HCT116 (cell line): ENCODE results near the gene KIRREL3. TPM values are rescaled to one million over a fixed set of nuclear protein-coding genes. Genes with fewer than 3 reads are reported as not detected.

Experiments
- ATAC-seq: fragments of 200-7000 bp; cut with Tn5 transposase; 2 replicates; pipeline ENCODE4 v1.9.1; 2020; ENCODE audit warnings: mild to moderate bottlenecking, moderate library complexity
- BruUV-seq: library from RNA; stranded (reverse); fragments of 400-500 nt; replicated peaks from 2 replicates; lab custom pipeline; 2021; lab: Mats Ljungman, UMichigan
- CTCF ChIA-PET: fragments of 300-600 bp; sonication (Branson Sonifier 250); formaldehyde crosslinking; loops from one replicate; lab custom pipeline; 2021; ENCODE audit warnings: antibody characterized with exemption; lab: Charles Lee
- POLR2A ChIA-PET: fragments of 300-600, 350-600 bp; sonication (Branson Sonifier 250); formaldehyde crosslinking; loops from one replicate; lab custom pipeline; 2021; ENCODE audit warnings: antibody characterized with exemption; lab: Charles Lee
- RAD21 ChIA-PET, 2 experiments: fragments of 300-600 bp; sonication (Branson Sonifier 250); formaldehyde crosslinking; loops; one replicate each; lab custom pipeline; 2023; ENCODE audit warnings: low total read pairs in 2 of 2; ENCODE audit not compliant: uncharacterized antibody in 2 of 2, unreplicated experiment in 2 of 2, low non-redundant PET in 1 of 2; lab: Charles Lee
- DNase-seq: peaks from one replicate; pipeline ENCODE4 v3.0.0-alpha.2; 2010; ENCODE audit warnings: low read depth, low spot score
- H2AFZ ChIP-seq: fragments of 200-600 bp; shearing (Covaris generic), sonication (generic); 2 replicates; pipeline ENCODE4 v1.6.1; 2017; ENCODE audit warnings: low read depth, mixed run types, mixed read lengths, antibody characterized with exemption, low read length; ENCODE audit not compliant: poor library complexity, severe bottlenecking
- H3K27ac ChIP-seq: 2 replicates; pipeline ENCODE4 v1.5.1; 2012; ENCODE audit warnings: low read depth, low read length
- H3K27me3 ChIP-seq: fragments of 200-600 bp; sonication (generic); 2 replicates; pipeline ENCODE4 v1.6.1; 2016; ENCODE audit warnings: mixed run types, low read length, mixed read lengths; ENCODE audit not compliant: insufficient read depth
- H3K36me3 ChIP-seq, 2 experiments: fragments of 200-500 bp in 1 of 2; fragments of 200-600 bp in 1 of 2; sonication (Bioruptor generic) in 1 of 2; sonication (generic) in 1 of 2; 2 replicates each; pipeline versions ENCODE4 v1.5.1 to v1.6.1; 2014 to 2016; ENCODE audit warnings: low read length in 2 of 2, inconsistent platforms in 1 of 2, mixed read lengths in 1 of 2, mixed run types in 1 of 2; ENCODE audit not compliant: insufficient read depth in 2 of 2, control insufficient read depth in 1 of 2
- H3K4me1 ChIP-seq, 2 experiments: fragments of 200-600 bp in 1 of 2; sonication (generic) in 1 of 2; 2 replicates each; pipeline versions ENCODE4 v1.5.1 to v1.6.1; 2012 to 2017; ENCODE audit warnings: low read length in 2 of 2, inconsistent platforms in 1 of 2, mild to moderate bottlenecking in 1 of 2, mixed read lengths in 1 of 2, mixed run types in 1 of 2, moderate library complexity in 1 of 2; ENCODE audit not compliant: insufficient read depth in 2 of 2, control insufficient read depth in 1 of 2
- H3K4me2 ChIP-seq: fragments of 200-600 bp; sonication (generic); 2 replicates; pipeline ENCODE4 v1.6.1; 2017; ENCODE audit warnings: mixed run types, low read length, mixed read lengths
- H3K4me3 ChIP-seq, 2 experiments: fragments of 200-600 bp in 1 of 2; sonication (generic) in 1 of 2; replicated peaks in 1 of 2; 2 replicates each; pipeline ENCODE4 v1.5.1; 2011 to 2016; ENCODE audit warnings: low read length in 2 of 2, control low read depth in 1 of 2, low read depth in 1 of 2, mild to moderate bottlenecking in 1 of 2, mixed read lengths in 1 of 2, mixed run types in 1 of 2
- H3K79me2 ChIP-seq: fragments of 200-600 bp; sonication (generic); 2 replicates; pipeline ENCODE4 v1.6.1; 2017; ENCODE audit warnings: mild to moderate bottlenecking, mixed run types, low read length, moderate library complexity, mixed read lengths; ENCODE audit not compliant: insufficient read depth
- H3K9ac ChIP-seq: fragments of 200-600 bp; sonication (generic); 2 replicates; pipeline ENCODE4 v1.6.1; 2016; ENCODE audit warnings: low read length, mixed read lengths
- H3K9me2 ChIP-seq: fragments of 200-600 bp; sonication (generic), shearing (Covaris generic); 2 replicates; pipeline ENCODE4 v1.6.1; 2017; ENCODE audit warnings: mixed run types, mild to moderate bottlenecking, moderate library complexity; ENCODE audit not compliant: insufficient read depth
- H3K9me3 ChIP-seq, 2 experiments: fragments of 200-500 bp in 1 of 2; fragments of 200-600 bp in 1 of 2; sonication (Bioruptor generic) in 1 of 2; sonication (generic) in 1 of 2; 2 replicates each; pipeline ENCODE4 v1.6.1; 2014 to 2017; ENCODE audit warnings: low read length in 2 of 2, mixed read lengths in 2 of 2, inconsistent platforms in 1 of 2, low read depth in 1 of 2, mild to moderate bottlenecking in 1 of 2, mixed run types in 1 of 2, moderate library complexity in 1 of 2; ENCODE audit not compliant: control insufficient read depth in 1 of 2, insufficient read depth in 1 of 2
- H4K20me1 ChIP-seq: fragments of 200-600 bp; sonication (generic), shearing (Covaris generic); 2 replicates; pipeline ENCODE4 v1.6.1; 2017; ENCODE audit warnings: mixed run types, mild to moderate bottlenecking, moderate library complexity; ENCODE audit not compliant: insufficient read depth
- ATF3 ChIP-seq: IDR thresholded peaks from 2 replicates; pipeline ENCODE4 v1.6.1; 2012
- CBX3 ChIP-seq: IDR thresholded peaks from 2 replicates; pipeline ENCODE4 v1.6.1; 2012; ENCODE audit warnings: low read depth
- CEBPB ChIP-seq: IDR thresholded peaks from 2 replicates; pipeline ENCODE4 v1.6.1; 2012; ENCODE audit warnings: low read depth
- EGR1 ChIP-seq: IDR thresholded peaks from 2 replicates; pipeline ENCODE4 v1.6.1; 2012; ENCODE audit warnings: low read depth
- JUND ChIP-seq: IDR thresholded peaks from 2 replicates; pipeline ENCODE4 v1.6.1; 2012
- SIN3A ChIP-seq: IDR thresholded peaks from 2 replicates; pipeline ENCODE4 v1.6.1; 2012; ENCODE audit warnings: low read depth
- SP1 ChIP-seq: IDR thresholded peaks from 2 replicates; pipeline ENCODE4 v1.6.1; 2012; ENCODE audit warnings: low read depth
- YY1 ChIP-seq: IDR thresholded peaks from 2 replicates; pipeline ENCODE4 v1.6.1; 2011; ENCODE audit warnings: low read length, low read depth, moderate library complexity, mild to moderate bottlenecking; ENCODE audit not compliant: insufficient replicate concordance; ENCODE audit errors: extremely low read depth
- intact Hi-C: fragments of 100-400 bp; cut with micrococcal nuclease; formaldehyde crosslinking; loops from 2 replicates; pipeline ENCODE4 v1.10.0; 2022
- total RNA-seq: library from RNA; stranded (reverse); gene quantifications from one replicate; pipeline ENCODE4 v1.2.1, GENCODE V29; 2021; ENCODE audit not compliant: unreplicated experiment

The KIRREL3 gene
- total RNA-seq, 1 experiment from 2014 or later: not detected

DNA sequence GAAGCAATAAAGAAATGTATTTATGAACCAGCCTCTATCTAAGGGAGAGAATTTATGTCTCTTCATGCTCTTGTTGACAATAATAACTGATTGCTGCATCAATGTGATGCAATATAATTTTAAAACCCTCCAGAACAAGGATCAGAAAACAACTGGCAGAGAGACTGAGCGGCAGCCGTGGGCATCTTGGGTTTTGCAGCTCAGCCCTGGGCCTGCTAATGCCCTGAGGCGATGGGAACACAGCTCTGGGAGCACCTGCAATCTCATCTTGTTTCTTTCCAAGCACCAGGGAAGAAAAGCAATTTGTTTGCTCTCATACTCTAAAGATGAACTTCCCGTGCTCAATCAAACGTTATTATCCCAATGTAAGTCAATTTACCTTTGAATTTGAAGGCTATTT, 399.4 kb downstream of the KIRREL3 start:
- Histone ChIP-seq H3K27me3 (peaks cover 36% of the 10 kb centered on the region), H3K27ac (no peak overlapping the region), H3K4me2 (no peak overlapping the region), H3K79me2 (no peaks in the 10 kb centered on the region), H3K36me3 (no peaks in the 10 kb centered on the region), H3K9me3 (no peaks in the 10 kb centered on the region), H3K9ac (no peak overlapping the region), H4K20me1 (no peaks in the 10 kb centered on the region), H2AFZ (no peak overlapping the region), H3K4me3 (no peak overlapping the region), H3K9me2 (no peaks in the 10 kb centered on the region), H3K4me1 (no peaks in the 10 kb centered on the region)
- BruUV-seq: no TSS peak
- ChIA-PET POLR2A (no interaction called here), CTCF (no interaction called here), RAD21 (no interaction called here)
- DNase-seq: no peak
- no peak for ATAC-seq
- TF ChIP-seq JUND: no peak
- intact Hi-C loops: loop anchor here (10.0 kb wide), 1 partner anchor 286 kb away; no protein-coding TSS in a partner anchor

DNA sequence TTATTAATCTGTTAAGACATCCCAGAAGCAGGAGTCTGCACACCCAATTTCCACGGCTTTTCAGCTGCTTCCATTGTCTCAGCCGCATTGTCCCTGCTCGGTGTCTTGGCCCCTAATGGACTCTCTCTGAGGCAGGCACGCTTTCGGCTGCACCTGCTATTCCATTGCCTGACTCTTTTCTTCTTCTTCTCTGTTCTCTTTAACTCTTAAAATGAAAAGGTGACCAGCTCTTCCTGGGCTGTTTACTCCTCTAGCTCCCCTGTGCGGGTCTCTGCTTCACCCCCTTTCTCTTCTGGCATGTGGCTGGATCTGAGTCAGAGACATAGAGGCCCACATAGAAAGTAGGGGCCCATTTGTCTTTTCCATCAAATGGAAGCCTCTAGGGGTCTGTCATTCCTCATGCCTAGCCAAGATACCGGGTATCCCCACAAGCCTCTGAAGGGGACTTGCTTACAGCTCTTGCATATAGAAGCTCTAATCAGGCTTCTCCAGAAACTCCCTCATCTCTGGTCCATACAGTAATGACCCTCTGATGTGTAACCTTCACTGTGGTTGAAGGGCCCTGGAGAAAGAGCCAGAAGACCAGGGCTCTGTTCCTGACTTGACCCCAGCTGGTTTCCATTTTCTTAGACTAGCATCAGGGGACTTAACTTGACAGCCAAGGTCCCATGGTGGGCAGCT, 401.2 kb downstream of the KIRREL3 start:
- no peak for DNase-seq
- Histone ChIP-seq H3K36me3 (no peaks in the 10 kb centered on the region), H3K4me1 (no peaks in the 10 kb centered on the region), H2AFZ (no peak overlapping the region), H3K4me2 (no peak overlapping the region), H3K9ac (no peak overlapping the region), H3K27ac (no peak overlapping the region), H3K9me3 (no peaks in the 10 kb centered on the region), H3K79me2 (no peaks in the 10 kb centered on the region), H4K20me1 (no peaks in the 10 kb centered on the region), H3K27me3 (peaks cover 36% of the 10 kb centered on the region), H3K9me2 (no peaks in the 10 kb centered on the region), H3K4me3 (no peak overlapping the region)
- intact Hi-C loops: no loop called here
- ChIA-PET CTCF (no interaction called here), RAD21 (no interaction called here), POLR2A (no interaction called here)
- TF ChIP-seq EGR1: no peak
- no peak for TF ChIP-seq CEBPB
- TF ChIP-seq YY1: no peak
- TF ChIP-seq ATF3: no peak
- no peak for TF ChIP-seq SIN3A
- no peak for TF ChIP-seq JUND
- TF ChIP-seq SP1: no peak
- TF ChIP-seq CBX3: no peak
- no TSS peak for BruUV-seq
- ATAC-seq: no peak
